Thymus (tissue), 11 donors: ENCODE measurements around the gene MEF2D. TPM values are rescaled to one million over a fixed set of nuclear protein-coding genes. Genes with fewer than 3 reads are reported as not detected.

Source experiments
- DNase-seq, 9 donors: peaks; one replicate each; pipeline ENCODE4 v3.0.0-alpha.2; 2013; ENCODE audit warnings: low spot score in 9 of 9, low read depth in 6 of 9, missing footprints in 1 of 9
- H3K27ac ChIP-seq, 2 donors: one replicate each; pipeline ENCODE4 v1.5.1; 2013; ENCODE audit warnings: control low read depth in 1 of 2, low read depth in 1 of 2, low read length in 1 of 2, mild to moderate bottlenecking in 1 of 2, moderate library complexity in 1 of 2
- H3K27me3 ChIP-seq, 2 donors: one replicate each; pipeline ENCODE4 v1.5.1; 2013; ENCODE audit warnings: low read length in 1 of 2; ENCODE audit not compliant: control insufficient read depth in 2 of 2, insufficient read depth in 1 of 2
- H3K36me3 ChIP-seq, 2 donors: one replicate each; pipeline ENCODE4 v1.5.1; 2013; ENCODE audit warnings: low read length in 1 of 2, mild to moderate bottlenecking in 1 of 2, moderate library complexity in 1 of 2; ENCODE audit not compliant: control insufficient read depth in 2 of 2, insufficient read depth in 2 of 2
- H3K4me1 ChIP-seq, 2 donors: one replicate each; pipeline ENCODE4 v1.5.1; 2013; ENCODE audit warnings: low read length in 2 of 2; ENCODE audit not compliant: control insufficient read depth in 2 of 2, insufficient read depth in 2 of 2
- H3K4me3 ChIP-seq, 2 donors: one replicate each; pipeline ENCODE4 v1.5.1; 2013; ENCODE audit warnings: low read length in 2 of 2, control low read depth in 1 of 2, mild to moderate bottlenecking in 1 of 2
- H3K9me3 ChIP-seq, 2 donors: one replicate each; pipeline ENCODE4 v1.5.1; 2013; ENCODE audit warnings: low read length in 1 of 2, mild to moderate bottlenecking in 1 of 2; ENCODE audit not compliant: control insufficient read depth in 2 of 2, insufficient read depth in 1 of 2
- WGBS: extraction: QIAGEN DNeasy Blood & Tissue Kit; methylation state at CpG from one replicate; pipeline ENCODE4 v1.1.7; 2013; 5-methylcytosine and 5-hydroxymethylcytosine counted together
- polyA plus RNA-seq: library from polyadenylated mRNA; stranded (reverse); fragments of 200-250 nt; gene quantifications from one replicate; pipeline ENCODE4 v1.2.3, GENCODE V29; 2013
- total RNA-seq: library from RNA; stranded (reverse); fragments of 120-200 nt; gene quantifications from one replicate; pipeline ENCODE4 v1.2.4, GENCODE V29; 2013
- donor health status: healthy.

MEF2D gene
- total and polyA plus RNA-seq, 2 donors, result 8.3 to 26.3 TPM

DNA sequence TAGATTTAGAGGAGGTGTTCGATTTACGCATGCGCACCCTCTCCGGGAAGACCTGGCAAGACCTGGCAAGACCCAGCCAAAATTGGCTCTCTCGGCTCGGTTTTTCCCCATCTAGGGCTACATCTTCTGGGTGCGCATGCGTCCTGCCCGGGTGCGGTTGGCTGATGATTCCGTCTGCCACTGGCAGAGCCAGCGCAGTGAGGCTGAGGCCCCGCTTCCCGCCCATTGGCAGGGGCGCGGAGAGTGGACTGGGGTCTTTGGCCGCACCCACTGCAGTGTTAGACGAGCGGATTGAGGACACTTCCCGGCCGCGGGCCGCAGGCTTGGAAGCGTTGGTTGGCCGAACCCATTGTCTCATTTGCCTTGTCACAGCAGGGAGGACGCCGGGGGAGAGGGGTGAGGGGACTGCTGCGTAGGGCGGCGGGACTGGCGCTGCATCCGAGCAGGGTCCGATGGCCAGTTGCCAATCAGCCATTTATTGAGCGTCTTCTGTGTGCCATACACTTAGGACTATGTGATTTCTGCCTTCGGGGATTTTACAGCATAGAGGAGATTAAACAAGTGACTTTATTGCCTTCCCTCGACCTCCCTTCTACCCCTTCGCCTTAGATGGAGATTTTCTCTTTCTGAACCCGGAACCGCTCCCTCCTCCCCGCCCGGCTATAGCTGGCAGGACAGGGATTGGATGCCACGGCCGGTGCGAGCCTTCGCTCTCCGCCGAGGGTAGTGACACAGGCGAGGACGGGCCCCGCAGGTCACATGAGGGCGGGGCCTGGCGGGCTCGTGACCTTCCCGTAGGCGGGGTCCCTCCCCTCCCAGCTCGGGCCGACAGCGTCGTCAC is 43.7 kb downstream of the MEF2D start:
- peaks cover 0 to 7% of the 10 kb centered on the region in 2 donors for H3K9me3 ChIP-seq
- H3K36me3 ChIP-seq, result no peaks in the 10 kb centered on the region
- H3K4me3 ChIP-seq, result peak overlapping the region; percentile 52 to 65
- DNase-seq, result peak; percentile 81 to 95 (median 90)
- H3K27me3 ChIP-seq, result peaks cover 0 to 20% of the 10 kb centered on the region in 2 donors
- H3K4me1 ChIP-seq, result peaks cover 0 to 17% of the 10 kb centered on the region in 2 donors
- peak overlapping the region; percentile 93 to 94 for H3K27ac ChIP-seq
- under 1% methylated on average over 59 of the region's 59 CpGs for WGBS

DNA sequence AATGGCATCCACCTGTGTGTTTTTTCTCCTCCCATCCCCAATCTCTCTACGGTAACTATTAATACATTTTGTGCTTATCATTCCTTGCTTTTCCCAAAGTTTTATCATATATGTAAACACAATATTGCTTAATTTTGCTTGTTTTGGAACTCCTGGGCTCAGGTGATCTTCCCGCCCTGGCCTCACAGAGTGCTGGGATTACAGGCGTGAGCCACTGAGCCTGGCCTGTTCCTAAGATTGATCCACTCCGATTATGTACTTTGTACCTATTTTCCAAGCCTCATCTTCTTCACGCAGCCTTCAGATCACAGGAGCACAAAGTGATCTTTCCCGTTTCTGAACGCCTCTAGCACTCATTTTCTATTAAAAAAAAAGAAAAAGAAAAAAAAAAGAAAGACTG is 45.2 kb downstream of the MEF2D start:
- Histone ChIP-seq H3K4me1 (peaks cover 0 to 17% of the 10 kb centered on the region in 2 donors), H3K9me3 (peaks cover 0 to 7% of the 10 kb centered on the region in 2 donors), H3K27ac (no peak overlapping the region), H3K27me3 (peaks cover 3 to 33% of the 10 kb centered on the region in 2 donors), H3K4me3 (no peak overlapping the region), H3K36me3 (no peaks in the 10 kb centered on the region)
- no peak for DNase-seq
- 97% methylated on average over 7 of the region's 7 CpGs for WGBS

DNA sequence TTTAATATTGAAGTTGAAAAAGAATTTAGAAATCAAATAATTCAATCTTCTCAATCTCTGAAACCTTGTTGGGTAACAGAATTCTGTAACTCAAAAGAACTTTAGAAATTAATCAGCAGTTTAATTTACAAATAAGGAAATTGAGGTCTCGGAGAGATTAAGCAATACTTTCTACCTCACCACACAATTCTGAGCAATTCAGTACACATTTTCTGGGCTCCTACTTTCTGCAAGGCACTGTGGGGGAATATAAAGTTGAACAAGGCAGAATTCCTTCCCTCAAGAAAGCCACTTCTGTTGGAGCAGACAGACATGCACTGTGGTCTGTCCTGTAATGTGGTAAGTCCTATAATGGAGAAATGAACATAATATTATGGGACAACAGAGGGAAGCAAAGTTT is 47.7 kb downstream of the MEF2D start:
- 92% methylated on average over 1 of the region's 1 CpG for WGBS
- no peak for DNase-seq
- H3K27me3 ChIP-seq, result peaks cover 3 to 54% of the 10 kb centered on the region in 2 donors
- peaks cover 0 to 7% of the 10 kb centered on the region in 2 donors for H3K9me3 ChIP-seq
- no peak overlapping the region for H3K27ac ChIP-seq
- no peaks in the 10 kb centered on the region for H3K36me3 ChIP-seq
- H3K4me3 ChIP-seq, result no peak overlapping the region
- H3K4me1 ChIP-seq, result peaks cover 0 to 17% of the 10 kb centered on the region in 2 donors

DNA sequence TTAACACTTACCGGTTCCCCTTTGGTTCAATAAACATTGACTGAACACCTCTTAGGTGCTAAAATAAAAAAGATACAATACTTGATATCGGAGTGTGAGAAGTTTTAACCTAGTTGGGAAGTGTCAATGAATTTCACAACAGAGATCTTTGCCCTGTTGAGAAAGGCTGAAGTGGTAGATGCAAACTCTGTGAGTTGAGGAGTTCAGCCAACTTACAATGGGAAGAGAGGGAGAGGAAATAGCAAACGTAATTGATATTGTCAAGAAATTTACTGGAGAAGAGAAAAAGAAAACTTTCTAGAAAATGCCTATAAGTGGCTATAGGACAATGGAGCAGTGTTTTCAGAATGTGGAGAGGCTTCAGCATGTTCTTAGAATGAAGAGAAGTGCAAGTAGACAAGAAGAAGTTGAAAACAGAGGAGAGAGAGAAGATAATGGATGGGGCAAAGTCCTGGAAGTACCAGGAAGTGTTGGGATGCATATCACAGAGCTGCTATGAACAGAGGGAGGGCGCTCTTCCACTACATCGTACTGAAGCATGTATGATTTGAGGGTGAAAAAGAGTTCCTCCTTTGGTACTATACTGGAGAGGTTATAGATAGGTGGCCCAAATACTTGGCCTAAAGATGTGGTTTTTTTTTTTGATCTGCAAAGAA is 48.9 kb downstream of the MEF2D start:
- Histone ChIP-seq H3K36me3 (no peaks in the 10 kb centered on the region), H3K9me3 (peaks cover 0 to 7% of the 10 kb centered on the region in 2 donors), H3K27ac (no peak overlapping the region), H3K4me3 (no peak overlapping the region), H3K4me1 (peaks cover 0 to 6% of the 10 kb centered on the region in 2 donors), H3K27me3 (peaks cover 3 to 59% of the 10 kb centered on the region in 2 donors)
- no peak for DNase-seq
- 85% methylated on average over 5 of the region's 5 CpGs for WGBS

DNA sequence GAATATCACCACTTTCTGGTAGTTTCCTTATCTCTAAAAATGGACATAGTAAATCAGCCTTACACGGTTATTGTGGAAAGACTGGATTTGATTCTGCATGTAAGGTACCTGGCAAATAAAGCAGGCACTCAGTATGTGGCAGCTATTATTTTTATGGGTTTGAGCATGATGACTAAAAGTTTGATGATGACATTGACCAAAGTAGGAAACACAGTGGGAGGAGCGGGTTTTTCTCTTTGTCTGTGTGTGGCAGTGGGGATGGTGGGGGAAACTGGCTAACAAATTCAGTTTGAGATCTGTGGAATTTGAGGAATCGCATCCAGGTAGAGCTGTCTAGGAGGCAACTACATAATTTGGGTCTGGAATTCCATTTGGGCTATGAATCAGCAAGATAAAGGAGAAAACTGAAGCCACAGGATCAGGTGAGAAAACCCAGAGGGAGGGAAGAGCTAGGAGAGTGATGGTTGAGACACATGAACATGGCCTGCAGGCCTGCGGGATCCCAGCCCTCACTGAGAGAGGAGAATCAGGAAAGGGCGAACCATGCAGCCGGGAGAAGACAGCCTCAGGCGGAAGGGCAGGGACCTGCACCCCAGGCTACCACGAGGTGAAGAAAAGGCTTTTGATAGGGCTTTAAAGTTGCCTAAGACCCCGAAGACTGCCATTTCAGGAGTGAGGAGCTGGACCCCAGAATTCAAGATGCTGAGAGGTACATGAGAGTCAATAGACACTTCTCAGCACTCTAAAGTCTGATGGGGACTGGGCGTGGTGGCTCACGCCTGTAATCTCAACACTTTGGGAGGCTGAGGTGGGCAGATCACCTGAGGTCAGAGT is 52.2 kb downstream of the MEF2D start:
- 94% methylated on average over 11 of the region's 11 CpGs for WGBS

DNA sequence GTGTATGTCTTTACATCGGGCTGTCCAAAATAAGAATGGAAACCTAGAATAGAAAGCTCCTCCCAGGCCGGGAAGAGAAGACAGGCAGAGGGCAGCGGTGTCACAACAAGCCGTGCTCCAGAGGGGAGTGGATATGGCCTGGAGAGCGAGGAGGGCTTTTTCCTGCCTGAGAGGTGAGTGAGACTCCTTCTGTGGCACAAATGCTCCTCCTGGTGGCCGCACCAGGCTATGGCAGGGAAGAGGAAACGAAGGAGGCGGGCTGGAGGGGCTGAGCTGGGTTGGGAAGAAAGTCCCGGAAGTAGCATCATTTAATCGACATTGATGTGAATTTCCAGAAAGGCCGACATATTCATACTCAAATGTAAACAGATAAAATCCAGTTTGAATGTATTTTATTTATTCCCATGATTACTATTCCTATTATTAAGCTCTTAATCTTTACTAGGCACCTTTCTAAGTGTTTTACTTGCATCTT is 54.7 kb downstream of the MEF2D start:
- Histone ChIP-seq H3K4me1 (peaks cover 0 to 5% of the 10 kb centered on the region in 2 donors), H3K9me3 (peaks cover 0 to 5% of the 10 kb centered on the region in 2 donors), H3K36me3 (no peaks in the 10 kb centered on the region), H3K27me3 (peaks cover 31 to 81% of the 10 kb centered on the region in 2 donors), H3K4me3 (no peak overlapping the region), H3K27ac (no peak overlapping the region)
- WGBS, result 4% methylated on average over 11 of the region's 11 CpGs
- peak; percentile 37 to 84 (median 64) for DNase-seq

More for the DNA sequence above, 52.2 kb downstream of the MEF2D start:
- H3K9me3 ChIP-seq, result peaks cover 0 to 5% of the 10 kb centered on the region in 2 donors
- H3K27ac ChIP-seq, result no peak overlapping the region
- no peak overlapping the region for H3K4me3 ChIP-seq
- DNase-seq, result no peak
- no peaks in the 10 kb centered on the region for H3K36me3 ChIP-seq
- H3K27me3 ChIP-seq, result peaks cover 14 to 71% of the 10 kb centered on the region in 2 donors
- H3K4me1 ChIP-seq, result peaks cover 0 to 5% of the 10 kb centered on the region in 2 donors

DNA sequence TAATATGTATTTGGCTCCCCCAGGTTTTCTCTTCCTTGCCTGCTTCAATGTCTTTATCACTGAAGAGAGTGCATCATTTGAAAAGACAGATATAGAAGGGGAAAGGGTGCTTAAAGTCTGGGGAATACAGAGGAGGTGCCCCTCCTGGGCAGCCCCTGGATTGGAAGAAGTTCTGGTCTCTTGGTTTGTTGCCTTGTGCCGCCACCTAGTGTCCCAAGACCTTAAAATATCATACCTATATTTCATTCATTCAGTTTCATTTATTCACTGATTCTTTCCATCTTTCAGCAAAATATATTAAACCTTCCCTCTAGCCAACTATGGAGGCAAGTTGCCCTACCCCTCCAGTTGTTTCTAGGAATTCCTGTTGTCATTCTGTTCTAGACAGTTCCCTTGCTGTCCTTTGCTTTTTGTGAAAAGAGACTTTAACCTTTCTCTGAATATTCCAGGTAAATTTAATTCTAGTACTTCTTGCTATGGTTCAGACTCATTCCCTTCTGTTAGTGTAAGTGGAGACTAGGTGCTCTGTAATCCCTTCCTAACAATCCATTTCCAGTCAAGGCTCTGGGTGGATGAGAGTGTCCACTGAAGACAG is 56.1 kb downstream of the MEF2D start:
- H3K27ac ChIP-seq, result no peak overlapping the region
- 12% methylated on average over 1 of the region's 1 CpG for WGBS
- DNase-seq, result no peak
- peaks cover 0 to 5% of the 10 kb centered on the region in 2 donors for H3K4me1 ChIP-seq
- H3K36me3 ChIP-seq, result no peaks in the 10 kb centered on the region
- peaks cover 43 to 85% of the 10 kb centered on the region in 2 donors for H3K27me3 ChIP-seq
- H3K9me3 ChIP-seq, result peaks cover 0 to 5% of the 10 kb centered on the region in 2 donors
- H3K4me3 ChIP-seq, result no peak overlapping the region

DNA sequence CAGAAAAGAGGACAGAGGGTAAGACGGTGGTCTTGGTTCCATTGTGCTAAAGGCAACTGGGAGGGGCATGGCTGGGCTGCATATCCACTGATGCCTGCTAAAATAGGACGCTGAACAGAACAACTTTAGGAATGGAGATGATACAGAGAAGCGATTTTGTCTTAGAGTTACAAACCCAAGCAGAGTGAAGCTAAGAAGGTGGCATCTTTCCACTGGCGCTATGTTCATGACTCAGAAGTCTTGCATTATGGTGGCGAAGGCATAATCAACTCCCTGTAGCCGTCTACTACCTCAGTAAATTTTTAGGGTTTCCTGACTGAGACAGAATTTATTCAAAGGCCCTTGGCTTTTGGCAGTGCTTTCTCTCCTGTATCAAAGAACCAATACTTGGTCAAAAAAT is 57.3 kb downstream of the MEF2D start:
- H3K4me3 ChIP-seq, result no peak overlapping the region
- peaks cover 53 to 85% of the 10 kb centered on the region in 2 donors for H3K27me3 ChIP-seq
- no peaks in the 10 kb centered on the region for H3K36me3 ChIP-seq
- 55% methylated on average over 6 of the region's 6 CpGs for WGBS
- H3K27ac ChIP-seq, result no peak overlapping the region
- peaks cover 0 to 5% of the 10 kb centered on the region in 2 donors for H3K9me3 ChIP-seq
- H3K4me1 ChIP-seq, result peaks cover 4 to 10% of the 10 kb centered on the region in 2 donors
- DNase-seq, result no peak
